ENCODE measurements around the gene PRXL2A.

Gene PRXL2A

DNA sequence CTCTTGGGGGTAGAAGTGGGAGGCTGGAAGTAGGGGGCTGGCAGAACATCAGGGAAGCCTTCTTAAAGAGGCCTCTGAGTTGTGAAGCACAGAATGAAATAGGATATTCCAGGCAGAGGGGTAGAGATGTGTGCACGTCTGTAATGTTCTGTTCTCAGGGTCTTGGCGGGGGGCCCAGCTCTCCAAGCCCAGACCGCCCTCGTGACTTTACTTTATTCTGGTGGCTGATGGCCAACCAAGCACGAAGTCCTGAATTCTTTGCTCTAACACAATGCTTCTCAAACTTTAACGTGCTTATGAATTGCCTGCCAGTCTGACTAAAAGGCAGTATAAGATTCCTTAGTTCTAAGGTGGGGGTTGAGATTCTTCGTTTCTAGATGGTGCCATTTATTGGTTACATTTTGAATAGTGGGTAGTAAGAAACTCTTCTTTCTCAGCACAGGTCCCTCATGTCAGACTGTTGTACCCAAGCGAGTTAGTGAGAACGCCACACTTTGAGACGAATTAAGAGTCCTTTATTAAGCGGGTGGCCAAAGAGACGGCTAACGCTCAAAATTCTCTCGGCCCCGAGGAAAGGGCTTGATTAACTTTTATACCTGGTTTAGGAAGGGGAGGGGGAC is 8.2 kb downstream of the PRXL2A start:
- peaks cover 46% of the 10 kb centered on the region for H3K4me1 ChIP-seq (ENCODE audit: control insufficient read depth, insufficient read depth, low read length)
- CTCF ChIA-PET, result interaction anchor here (0.5 kb wide), 1 partner anchor 212 kb away, joined by 3 read pairs; no protein-coding TSS in a partner anchor
- H3K36me3 ChIP-seq (ENCODE audit: control insufficient read depth in 2 of 2, insufficient read depth in 1 of 2, low read length in 2 of 2), result peaks cover 3 to 24% of the 10 kb centered on the region in 2 experiments; a peak in 2 of 3 replicates
- no peaks in the 10 kb centered on the region for H3K9me3 ChIP-seq (ENCODE audit: control insufficient read depth, insufficient read depth, low read depth, low read length)
- POLR2A ChIA-PET, result no interaction called here
- no peak overlapping the region for H3K4me3 ChIP-seq (ENCODE audit: low read depth, low read length)
- peak overlapping the region; percentile 54 for H3K27ac ChIP-seq (ENCODE audit: extremely low read depth, low read depth, low read length)
- TF ChIP-seq IKZF3 (tag by site-specific recombination; IDR thresholded peaks at IDR 0.05) (no peak), GLIS2 (tag by site-specific recombination; IDR thresholded peaks at IDR 0.05) (peak; percentile 48; the same call in 1 of the 2 replicates), TCF7L2 (IDR thresholded peaks at IDR 0.05; ENCODE audit: borderline replicate concordance, low read depth, low read length) (no peak), ZNF10 (tag by site-specific recombination; IDR thresholded peaks at IDR 0.05) (no peak), EGR2 (tag by site-specific recombination; IDR thresholded peaks at IDR 0.05; ENCODE audit: low read depth) (peak; percentile 29; the same call in 1 of the 2 replicates), MYNN (tag by site-specific recombination; IDR thresholded peaks at IDR 0.05; ENCODE audit: borderline replicate concordance) (peak; percentile 66), ZNF600 (tag by site-specific recombination; IDR thresholded peaks at IDR 0.05) (peak; percentile 76), SP7 (tag by site-specific recombination; IDR thresholded peaks at IDR 0.05) (peak; percentile 15; the same call in 1 of the 2 replicates), HOXC10 (CRISPR knock-in tag; IDR thresholded peaks at IDR 0.05) (no peak), ZSCAN30 (tag by site-specific recombination; IDR thresholded peaks at IDR 0.05) (0 out of 2 replicates have a peak, but pooled peaks have one; percentile 24), ZNF701 (tag by site-specific recombination; IDR thresholded peaks at IDR 0.05) (no peak), ZEB2 (tag by site-specific recombination; IDR thresholded peaks at IDR 0.05) (peak; percentile 24; the same call in 1 of the 2 replicates), ZFP69B (tag by site-specific recombination; IDR thresholded peaks at IDR 0.05) (peak; percentile 47; the same call in 1 of the 2 replicates), ZFHX2 (tag by site-specific recombination; conservative IDR thresholded peaks at IDR 0.05) (peak; percentile 46; the same call in 1 of the 2 replicates), ZBTB17 (tag by site-specific recombination; IDR thresholded peaks at IDR 0.05) (peak; percentile 54), GLIS1 (tag by site-specific recombination; IDR thresholded peaks at IDR 0.05) (peak; percentile 92), ZNF341 (tag by site-specific recombination; IDR thresholded peaks at IDR 0.05; ENCODE audit: low read depth) (no peak), ZNF2 (tag by site-specific recombination; IDR thresholded peaks at IDR 0.05) (0 out of 2 replicates have a peak, but pooled peaks have one; percentile 33), ZNF335 (tag by site-specific recombination; conservative IDR thresholded peaks at IDR 0.05) (peak; percentile 26; the same call in 1 of the 2 replicates)
- TF ChIP-seq, protein P1, sequence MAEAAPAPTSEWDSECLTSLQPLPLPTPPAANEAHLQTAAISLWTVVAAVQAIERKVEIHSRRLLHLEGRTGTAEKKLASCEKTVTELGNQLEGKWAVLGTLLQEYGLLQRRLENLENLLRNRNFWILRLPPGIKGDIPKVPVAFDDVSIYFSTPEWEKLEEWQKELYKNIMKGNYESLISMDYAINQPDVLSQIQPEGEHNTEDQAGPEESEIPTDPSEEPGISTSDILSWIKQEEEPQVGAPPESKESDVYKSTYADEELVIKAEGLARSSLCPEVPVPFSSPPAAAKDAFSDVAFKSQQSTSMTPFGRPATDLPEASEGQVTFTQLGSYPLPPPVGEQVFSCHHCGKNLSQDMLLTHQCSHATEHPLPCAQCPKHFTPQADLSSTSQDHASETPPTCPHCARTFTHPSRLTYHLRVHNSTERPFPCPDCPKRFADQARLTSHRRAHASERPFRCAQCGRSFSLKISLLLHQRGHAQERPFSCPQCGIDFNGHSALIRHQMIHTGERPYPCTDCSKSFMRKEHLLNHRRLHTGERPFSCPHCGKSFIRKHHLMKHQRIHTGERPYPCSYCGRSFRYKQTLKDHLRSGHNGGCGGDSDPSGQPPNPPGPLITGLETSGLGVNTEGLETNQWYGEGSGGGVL (tag by site-specific recombination; IDR thresholded peaks at IDR 0.05), result peak; percentile 56; the same call in 1 of the 2 replicates
- TF ChIP-seq, protein P2, sequence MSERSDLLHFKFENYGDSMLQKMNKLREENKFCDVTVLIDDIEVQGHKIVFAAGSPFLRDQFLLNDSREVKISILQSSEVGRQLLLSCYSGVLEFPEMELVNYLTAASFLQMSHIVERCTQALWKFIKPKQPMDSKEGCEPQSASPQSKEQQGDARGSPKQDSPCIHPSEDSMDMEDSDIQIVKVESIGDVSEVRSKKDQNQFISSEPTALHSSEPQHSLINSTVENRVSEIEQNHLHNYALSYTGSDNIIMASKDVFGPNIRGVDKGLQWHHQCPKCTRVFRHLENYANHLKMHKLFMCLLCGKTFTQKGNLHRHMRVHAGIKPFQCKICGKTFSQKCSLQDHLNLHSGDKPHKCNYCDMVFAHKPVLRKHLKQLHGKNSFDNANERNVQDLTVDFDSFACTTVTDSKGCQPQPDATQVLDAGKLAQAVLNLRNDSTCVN (tag by site-specific recombination; optimal IDR thresholded peaks at IDR 0.05), result peak; percentile 25
- TF ChIP-seq, protein P3, sequence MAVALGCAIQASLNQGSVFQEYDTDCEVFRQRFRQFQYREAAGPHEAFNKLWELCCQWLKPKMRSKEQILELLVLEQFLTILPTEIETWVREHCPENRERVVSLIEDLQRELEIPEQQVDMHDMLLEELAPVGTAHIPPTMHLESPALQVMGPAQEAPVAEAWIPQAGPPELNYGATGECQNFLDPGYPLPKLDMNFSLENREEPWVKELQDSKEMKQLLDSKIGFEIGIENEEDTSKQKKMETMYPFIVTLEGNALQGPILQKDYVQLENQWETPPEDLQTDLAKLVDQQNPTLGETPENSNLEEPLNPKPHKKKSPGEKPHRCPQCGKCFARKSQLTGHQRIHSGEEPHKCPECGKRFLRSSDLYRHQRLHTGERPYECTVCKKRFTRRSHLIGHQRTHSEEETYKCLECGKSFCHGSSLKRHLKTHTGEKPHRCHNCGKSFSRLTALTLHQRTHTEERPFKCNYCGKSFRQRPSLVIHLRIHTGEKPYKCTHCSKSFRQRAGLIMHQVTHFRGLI (tag by site-specific recombination; IDR thresholded peaks at IDR 0.05), result peak; percentile 97
- TF ChIP-seq, protein P4, sequence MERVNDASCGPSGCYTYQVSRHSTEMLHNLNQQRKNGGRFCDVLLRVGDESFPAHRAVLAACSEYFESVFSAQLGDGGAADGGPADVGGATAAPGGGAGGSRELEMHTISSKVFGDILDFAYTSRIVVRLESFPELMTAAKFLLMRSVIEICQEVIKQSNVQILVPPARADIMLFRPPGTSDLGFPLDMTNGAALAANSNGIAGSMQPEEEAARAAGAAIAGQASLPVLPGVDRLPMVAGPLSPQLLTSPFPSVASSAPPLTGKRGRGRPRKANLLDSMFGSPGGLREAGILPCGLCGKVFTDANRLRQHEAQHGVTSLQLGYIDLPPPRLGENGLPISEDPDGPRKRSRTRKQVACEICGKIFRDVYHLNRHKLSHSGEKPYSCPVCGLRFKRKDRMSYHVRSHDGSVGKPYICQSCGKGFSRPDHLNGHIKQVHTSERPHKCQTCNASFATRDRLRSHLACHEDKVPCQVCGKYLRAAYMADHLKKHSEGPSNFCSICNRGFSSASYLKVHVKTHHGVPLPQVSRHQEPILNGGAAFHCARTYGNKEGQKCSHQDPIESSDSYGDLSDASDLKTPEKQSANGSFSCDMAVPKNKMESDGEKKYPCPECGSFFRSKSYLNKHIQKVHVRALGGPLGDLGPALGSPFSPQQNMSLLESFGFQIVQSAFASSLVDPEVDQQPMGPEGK (tag by site-specific recombination; IDR thresholded peaks at IDR 0.05), result peak; percentile 64
- TF ChIP-seq, protein P5, sequence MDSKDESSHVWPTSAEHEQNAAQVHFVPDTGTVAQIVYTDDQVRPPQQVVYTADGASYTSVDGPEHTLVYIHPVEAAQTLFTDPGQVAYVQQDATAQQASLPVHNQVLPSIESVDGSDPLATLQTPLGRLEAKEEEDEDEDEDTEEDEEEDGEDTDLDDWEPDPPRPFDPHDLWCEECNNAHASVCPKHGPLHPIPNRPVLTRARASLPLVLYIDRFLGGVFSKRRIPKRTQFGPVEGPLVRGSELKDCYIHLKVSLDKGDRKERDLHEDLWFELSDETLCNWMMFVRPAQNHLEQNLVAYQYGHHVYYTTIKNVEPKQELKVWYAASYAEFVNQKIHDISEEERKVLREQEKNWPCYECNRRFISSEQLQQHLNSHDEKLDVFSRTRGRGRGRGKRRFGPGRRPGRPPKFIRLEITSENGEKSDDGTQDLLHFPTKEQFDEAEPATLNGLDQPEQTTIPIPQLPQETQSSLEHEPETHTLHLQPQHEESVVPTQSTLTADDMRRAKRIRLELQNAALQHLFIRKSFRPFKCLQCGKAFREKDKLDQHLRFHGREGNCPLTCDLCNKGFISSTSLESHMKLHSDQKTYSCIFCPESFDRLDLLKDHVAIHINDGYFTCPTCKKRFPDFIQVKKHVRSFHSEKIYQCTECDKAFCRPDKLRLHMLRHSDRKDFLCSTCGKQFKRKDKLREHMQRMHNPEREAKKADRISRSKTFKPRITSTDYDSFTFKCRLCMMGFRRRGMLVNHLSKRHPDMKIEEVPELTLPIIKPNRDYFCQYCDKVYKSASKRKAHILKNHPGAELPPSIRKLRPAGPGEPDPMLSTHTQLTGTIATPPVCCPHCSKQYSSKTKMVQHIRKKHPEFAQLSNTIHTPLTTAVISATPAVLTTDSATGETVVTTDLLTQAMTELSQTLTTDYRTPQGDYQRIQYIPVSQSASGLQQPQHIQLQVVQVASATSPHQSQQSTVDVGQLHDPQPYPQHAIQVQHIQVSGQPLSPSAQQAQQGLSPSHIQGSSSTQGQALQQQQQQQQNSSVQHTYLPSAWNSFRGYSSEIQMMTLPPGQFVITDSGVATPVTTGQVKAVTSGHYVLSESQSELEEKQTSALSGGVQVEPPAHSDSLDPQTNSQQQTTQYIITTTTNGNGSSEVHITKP (tag by site-specific recombination; IDR thresholded peaks at IDR 0.05), result peak; percentile 65
- TF ChIP-seq, protein P6, sequence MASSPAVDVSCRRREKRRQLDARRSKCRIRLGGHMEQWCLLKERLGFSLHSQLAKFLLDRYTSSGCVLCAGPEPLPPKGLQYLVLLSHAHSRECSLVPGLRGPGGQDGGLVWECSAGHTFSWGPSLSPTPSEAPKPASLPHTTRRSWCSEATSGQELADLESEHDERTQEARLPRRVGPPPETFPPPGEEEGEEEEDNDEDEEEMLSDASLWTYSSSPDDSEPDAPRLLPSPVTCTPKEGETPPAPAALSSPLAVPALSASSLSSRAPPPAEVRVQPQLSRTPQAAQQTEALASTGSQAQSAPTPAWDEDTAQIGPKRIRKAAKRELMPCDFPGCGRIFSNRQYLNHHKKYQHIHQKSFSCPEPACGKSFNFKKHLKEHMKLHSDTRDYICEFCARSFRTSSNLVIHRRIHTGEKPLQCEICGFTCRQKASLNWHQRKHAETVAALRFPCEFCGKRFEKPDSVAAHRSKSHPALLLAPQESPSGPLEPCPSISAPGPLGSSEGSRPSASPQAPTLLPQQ (tag by site-specific recombination; IDR thresholded peaks at IDR 0.05), result peak; percentile 88
